AG09319 (cell line): ENCODE data around the gene TCP11.

Experiments used
- DNase-seq: peaks from one replicate; pipeline ENCODE4 v3.0.0-alpha.2; 2010; ENCODE audit warnings: low read depth; ENCODE audit errors: extremely low read depth
- TF ChIP-seq, protein P1 (sequence below): IDR thresholded peaks from 2 replicates; pipeline ENCODE4 v1.5.1; 2011; ENCODE audit warnings: low read depth, mild to moderate bottlenecking, inconsistent platforms, low read length, moderate library complexity

Gene TCP11

DNA sequence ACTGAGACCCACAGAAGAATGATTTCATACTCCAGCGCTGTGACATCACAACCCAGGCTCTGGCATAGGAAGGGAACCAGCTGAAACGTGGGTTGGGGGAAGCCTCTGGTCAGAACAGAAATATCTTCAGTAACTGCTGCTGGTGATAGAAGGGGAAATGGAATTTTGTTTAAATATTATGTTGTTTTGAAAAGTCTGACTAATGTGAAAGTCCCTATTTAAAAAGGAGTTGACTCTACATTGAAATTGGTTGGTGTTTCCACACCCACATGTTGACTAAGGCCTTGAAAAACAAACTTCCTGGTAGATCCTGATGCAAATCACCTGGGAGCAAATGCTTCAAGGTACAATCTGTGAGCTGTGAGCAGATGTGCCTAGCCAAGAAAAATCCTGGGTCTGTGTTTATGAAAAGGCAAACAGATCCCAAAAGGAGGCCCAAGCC is 24.5 kb upstream of the TCP11 start:
- TF ChIP-seq, protein P1, sequence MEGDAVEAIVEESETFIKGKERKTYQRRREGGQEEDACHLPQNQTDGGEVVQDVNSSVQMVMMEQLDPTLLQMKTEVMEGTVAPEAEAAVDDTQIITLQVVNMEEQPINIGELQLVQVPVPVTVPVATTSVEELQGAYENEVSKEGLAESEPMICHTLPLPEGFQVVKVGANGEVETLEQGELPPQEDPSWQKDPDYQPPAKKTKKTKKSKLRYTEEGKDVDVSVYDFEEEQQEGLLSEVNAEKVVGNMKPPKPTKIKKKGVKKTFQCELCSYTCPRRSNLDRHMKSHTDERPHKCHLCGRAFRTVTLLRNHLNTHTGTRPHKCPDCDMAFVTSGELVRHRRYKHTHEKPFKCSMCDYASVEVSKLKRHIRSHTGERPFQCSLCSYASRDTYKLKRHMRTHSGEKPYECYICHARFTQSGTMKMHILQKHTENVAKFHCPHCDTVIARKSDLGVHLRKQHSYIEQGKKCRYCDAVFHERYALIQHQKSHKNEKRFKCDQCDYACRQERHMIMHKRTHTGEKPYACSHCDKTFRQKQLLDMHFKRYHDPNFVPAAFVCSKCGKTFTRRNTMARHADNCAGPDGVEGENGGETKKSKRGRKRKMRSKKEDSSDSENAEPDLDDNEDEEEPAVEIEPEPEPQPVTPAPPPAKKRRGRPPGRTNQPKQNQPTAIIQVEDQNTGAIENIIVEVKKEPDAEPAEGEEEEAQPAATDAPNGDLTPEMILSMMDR, result no peak
- no peak for DNase-seq

DNA sequence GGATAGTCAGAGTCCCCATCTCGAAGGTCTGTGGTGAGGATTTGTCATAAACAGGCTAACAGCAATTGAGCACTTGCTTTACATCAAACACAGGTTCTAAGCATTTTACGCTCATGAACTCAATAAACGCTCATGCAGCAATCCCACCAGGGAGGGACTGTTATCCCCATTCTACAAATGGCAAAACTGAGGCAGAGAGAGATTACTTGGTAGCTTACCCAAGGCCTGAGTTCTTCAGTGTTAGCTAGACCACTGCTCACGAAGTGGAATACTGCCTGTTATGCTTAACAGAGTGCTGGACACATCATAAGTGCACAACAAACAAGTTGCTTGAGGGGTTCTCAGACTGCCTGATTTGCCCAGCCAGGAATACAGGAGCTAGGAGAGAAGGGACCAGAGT is 23.7 kb upstream of the TCP11 start:
- TF ChIP-seq, protein P1, result no peak
- no peak for DNase-seq

DNA sequence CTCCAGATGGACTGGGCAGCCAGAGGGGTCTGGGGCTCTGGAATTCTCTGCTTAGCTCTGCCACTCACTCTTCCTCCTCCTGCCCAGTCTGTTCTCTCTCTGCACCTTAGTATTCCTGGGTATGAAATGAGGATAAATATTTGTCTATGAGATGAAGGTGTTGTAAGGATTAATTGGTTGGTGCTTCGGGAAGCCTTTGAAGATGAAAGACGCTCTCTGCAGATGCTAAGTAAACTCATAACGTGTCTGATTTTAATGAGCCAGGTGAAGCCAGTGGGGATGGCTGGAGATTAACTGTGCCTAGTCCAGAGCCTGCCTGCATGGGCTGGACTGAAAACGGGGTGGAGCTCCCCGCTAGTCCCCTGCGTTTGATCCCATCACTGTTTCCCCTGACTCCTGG is 23.1 kb upstream of the TCP11 start:
- TF ChIP-seq, protein P1, result no peak
- DNase-seq, result no peak

DNA sequence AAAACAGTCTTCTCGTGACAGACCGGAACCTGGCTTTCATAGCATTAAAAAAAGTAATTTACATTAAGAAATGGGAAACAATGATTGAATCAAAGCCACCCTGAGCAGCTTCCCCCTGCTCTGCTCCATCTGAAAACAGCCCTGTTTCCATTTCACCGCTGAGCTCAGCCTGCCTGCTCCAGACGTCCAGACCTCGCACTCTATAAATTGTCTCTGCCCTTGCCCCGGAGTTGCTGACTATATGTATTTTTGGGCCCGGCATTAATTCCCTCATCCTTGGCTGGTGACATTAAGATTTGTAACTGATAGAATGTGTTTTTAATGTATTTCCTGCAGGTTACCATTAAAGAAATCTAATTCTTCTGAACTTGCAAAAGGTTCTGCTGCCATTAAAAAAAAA is 22.7 kb upstream of the TCP11 start:
- no peak for DNase-seq
- TF ChIP-seq, protein P1, result no peak

DNA sequence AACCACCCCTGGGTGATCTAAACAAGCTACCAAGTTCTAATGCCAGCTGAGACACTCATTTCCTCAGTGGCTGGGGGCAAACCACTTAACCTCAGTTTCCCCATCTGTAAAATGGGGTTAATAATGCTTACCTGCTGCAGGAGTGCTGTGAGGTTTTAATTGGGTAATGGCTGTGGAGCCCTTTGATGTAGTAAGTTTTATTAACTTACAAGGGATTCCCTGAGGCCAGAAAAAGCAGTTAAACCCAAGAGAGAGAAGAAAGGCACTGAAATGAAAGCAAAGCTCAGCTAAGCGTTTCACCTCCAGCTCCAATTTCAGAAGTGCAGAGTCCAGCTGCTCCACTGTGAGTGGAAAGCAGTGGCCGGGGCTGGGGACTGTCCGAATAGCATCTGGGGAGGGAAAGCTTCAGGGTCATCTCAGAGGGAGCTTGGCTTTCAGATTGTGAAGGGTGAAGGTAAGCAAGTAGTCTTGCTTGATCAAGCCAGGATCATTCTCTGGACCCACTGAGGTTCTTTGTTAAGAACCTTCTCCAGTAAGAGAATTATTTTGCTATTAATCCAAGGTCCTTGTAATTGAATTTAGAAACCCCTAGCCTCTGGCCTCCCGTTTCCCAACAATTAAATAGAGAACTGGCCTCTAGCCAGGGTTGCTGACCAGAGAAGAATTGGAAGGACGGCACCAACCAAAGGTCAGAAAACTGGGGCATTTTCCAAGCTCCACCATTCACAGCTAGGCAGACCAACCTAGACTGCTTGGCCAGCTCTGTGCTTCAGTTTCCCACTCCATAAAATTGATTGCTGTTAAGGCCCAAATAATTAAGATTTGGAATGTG is 20.9 kb upstream of the TCP11 start:
- no peak for DNase-seq
- TF ChIP-seq, protein P1, result no peak

DNA sequence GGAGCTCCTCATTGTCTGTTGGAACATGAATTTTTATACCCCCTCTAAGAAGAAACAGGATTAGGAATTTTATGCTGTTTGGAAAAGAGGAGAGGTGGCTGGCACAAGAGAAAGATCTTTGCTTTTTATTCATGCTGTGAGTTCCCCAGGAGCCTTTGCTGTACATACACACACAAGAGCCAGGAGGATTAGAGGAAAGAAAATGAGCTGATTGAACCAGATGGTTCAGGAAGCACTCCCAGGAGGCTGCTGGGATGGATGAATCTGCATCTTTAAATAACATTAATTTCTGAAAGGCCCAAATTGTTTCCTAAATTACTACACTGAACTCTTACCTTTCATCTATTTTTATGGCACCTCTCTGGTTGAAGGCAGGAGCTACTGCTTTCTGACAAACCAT is 20.1 kb upstream of the TCP11 start:
- TF ChIP-seq, protein P1, result no peak
- no peak for DNase-seq

DNA sequence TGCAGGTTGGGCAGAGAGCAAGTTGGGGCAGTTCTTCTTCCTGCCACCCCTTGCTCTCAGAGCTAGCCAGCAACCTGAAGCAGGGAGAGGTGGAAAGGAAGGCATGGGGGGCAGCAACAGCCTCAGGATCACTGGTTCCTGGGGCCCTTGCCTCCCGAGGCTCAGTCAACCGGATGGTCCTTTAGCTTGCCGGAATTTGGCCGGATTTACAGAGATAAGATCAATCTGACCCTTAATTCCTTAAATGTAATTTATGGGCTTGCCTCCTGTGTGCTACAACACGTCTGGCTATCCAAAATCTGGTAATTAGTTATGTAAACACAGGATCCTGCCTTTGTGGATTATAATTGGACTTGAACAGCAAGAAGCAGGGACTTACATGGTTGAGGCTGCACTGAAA is 19.5 kb upstream of the TCP11 start:
- TF ChIP-seq, protein P1, result no peak
- DNase-seq, result no peak
